Measurements from ENCODE around the gene DNASE1L1.

The DNASE1L1 gene

DNA sequence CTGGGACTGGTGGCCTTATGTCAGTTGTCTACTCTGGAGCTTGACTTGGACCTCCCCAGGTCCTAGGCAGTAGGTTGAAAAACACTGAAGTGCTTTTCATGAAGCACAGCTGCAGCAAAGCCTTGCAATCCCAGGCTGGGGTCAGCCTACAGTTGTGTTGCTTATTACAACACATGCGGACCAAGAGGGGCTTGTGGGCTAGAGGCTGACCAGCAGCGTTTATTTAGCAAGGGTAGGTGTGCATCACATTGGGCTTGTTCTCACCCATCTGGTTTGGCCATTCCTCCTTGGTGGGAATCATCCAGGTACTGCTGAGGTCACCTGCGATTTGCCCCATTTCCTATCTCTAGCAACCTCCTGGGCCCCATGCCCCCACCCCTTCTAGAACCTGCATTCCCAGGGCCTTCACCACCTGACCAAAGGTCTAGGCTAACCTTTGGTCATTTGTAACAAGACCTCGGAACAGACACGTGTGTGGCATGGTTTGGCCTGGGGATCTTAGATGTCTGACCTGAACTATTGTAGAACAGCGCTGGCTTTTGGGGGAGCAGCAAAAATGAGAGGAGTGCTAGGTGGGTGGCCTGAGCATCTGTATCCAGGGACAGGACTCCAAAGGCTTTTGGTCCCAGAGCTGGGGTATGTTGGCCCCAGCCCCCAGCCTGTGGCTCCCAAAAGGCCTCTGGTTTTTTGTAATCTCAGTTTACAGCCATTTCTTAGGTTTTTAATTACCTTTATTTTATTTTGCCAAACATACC lies 7.8 kb downstream of the DNASE1L1 start:
- no peak for TF ChIP-seq EGR1 (IDR thresholded peaks at IDR 0.05)
- TF ChIP-seq TEAD4 (IDR thresholded peaks at IDR 0.05) = 0 out of 2 replicates have a peak, but pooled peaks have one; percentile 4
- no peak for TF ChIP-seq TAF1 (IDR thresholded peaks at IDR 0.05; ENCODE audit: low read depth)
- TF ChIP-seq, protein P1, sequence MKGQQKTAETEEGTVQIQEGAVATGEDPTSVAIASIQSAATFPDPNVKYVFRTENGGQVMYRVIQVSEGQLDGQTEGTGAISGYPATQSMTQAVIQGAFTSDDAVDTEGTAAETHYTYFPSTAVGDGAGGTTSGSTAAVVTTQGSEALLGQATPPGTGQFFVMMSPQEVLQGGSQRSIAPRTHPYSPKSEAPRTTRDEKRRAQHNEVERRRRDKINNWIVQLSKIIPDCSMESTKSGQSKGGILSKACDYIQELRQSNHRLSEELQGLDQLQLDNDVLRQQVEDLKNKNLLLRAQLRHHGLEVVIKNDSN (IDR thresholded peaks at IDR 0.05) = no peak
- no peak for TF ChIP-seq RAD21 (IDR thresholded peaks at IDR 0.05; ENCODE audit: low read depth)
- TF ChIP-seq EP300 (IDR thresholded peaks at IDR 0.05; ENCODE audit: borderline replicate concordance) = no peak
- TF ChIP-seq FOXM1 (IDR thresholded peaks at IDR 0.05; ENCODE audit: borderline replicate concordance, low read depth) = no peak
- TF ChIP-seq, protein P2, sequence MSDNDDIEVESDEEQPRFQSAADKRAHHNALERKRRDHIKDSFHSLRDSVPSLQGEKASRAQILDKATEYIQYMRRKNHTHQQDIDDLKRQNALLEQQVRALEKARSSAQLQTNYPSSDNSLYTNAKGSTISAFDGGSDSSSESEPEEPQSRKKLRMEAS (IDR thresholded peaks at IDR 0.05) = no peak

DNA sequence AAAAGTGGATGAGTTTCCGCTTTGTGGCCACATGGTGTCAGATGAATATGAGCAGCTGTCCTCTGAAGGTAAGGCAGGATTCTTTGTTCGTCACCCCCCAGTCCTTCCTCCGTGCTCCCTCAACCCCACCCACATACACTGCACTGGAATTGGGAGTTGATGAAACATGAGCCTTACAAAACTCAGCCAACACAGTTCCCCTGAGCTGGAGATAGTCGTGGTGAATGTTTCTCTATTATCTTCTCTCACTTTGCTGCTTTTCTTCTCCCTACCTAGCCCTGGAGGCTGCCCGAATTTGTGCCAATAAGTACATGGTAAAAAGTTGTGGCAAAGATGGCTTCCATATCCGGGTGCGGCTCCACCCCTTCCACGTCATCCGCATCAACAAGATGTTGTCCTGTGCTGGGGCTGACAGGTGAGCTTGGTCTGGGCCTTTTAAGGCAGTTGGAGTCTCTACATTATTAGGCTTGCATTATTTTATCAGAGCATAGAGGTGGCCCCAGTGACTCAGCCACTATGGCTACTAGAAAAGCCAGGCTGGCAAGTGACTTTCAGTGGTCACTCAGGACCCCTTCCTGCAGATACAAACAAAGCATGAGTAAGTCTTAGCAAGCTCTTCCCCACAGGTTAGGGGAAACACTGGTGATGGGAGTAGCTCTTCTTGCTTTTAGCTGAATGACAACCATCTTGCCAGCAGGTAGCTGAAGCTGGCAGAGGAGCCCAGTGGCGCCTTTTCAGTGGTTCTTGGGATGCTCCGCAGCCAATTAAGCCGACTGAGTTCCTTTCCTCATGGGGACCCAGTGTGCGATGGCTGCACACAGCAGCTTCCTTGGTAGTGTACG lies 9.3 kb downstream of the DNASE1L1 start:
- no peak for TF ChIP-seq CREB1 (IDR thresholded peaks at IDR 0.05; ENCODE audit: low read depth)
- no peak for TF ChIP-seq CEBPB (IDR thresholded peaks at IDR 0.05)
- no peak for TF ChIP-seq EGR1 (IDR thresholded peaks at IDR 0.05)
- TF ChIP-seq FOXM1 (IDR thresholded peaks at IDR 0.05; ENCODE audit: borderline replicate concordance, low read depth) = no peak
- no peak for TF ChIP-seq TEAD4 (IDR thresholded peaks at IDR 0.05)
- TF ChIP-seq, protein P3, sequence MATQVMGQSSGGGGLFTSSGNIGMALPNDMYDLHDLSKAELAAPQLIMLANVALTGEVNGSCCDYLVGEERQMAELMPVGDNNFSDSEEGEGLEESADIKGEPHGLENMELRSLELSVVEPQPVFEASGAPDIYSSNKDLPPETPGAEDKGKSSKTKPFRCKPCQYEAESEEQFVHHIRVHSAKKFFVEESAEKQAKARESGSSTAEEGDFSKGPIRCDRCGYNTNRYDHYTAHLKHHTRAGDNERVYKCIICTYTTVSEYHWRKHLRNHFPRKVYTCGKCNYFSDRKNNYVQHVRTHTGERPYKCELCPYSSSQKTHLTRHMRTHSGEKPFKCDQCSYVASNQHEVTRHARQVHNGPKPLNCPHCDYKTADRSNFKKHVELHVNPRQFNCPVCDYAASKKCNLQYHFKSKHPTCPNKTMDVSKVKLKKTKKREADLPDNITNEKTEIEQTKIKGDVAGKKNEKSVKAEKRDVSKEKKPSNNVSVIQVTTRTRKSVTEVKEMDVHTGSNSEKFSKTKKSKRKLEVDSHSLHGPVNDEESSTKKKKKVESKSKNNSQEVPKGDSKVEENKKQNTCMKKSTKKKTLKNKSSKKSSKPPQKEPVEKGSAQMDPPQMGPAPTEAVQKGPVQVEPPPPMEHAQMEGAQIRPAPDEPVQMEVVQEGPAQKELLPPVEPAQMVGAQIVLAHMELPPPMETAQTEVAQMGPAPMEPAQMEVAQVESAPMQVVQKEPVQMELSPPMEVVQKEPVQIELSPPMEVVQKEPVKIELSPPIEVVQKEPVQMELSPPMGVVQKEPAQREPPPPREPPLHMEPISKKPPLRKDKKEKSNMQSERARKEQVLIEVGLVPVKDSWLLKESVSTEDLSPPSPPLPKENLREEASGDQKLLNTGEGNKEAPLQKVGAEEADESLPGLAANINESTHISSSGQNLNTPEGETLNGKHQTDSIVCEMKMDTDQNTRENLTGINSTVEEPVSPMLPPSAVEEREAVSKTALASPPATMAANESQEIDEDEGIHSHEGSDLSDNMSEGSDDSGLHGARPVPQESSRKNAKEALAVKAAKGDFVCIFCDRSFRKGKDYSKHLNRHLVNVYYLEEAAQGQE (IDR thresholded peaks at IDR 0.05; ENCODE audit: low read depth) = no peak
- no peak for TF ChIP-seq TAF1 (IDR thresholded peaks at IDR 0.05; ENCODE audit: low read depth)
- no peak for TF ChIP-seq TCF12 (IDR thresholded peaks at IDR 0.05; ENCODE audit: low read depth)
- TF ChIP-seq YY1 (IDR thresholded peaks at IDR 0.05; ENCODE audit: low read depth) = no peak
- TF ChIP-seq, protein P2 (IDR thresholded peaks at IDR 0.05) = no peak
- no peak for TF ChIP-seq ZBTB7A (IDR thresholded peaks at IDR 0.05; ENCODE audit: low read depth)
- TF ChIP-seq, protein P1 (IDR thresholded peaks at IDR 0.05) = no peak
- no peak for TF ChIP-seq RAD21 (IDR thresholded peaks at IDR 0.05; ENCODE audit: low read depth)
- TF ChIP-seq NFIC (IDR thresholded peaks at IDR 0.05) = no peak
- no peak for TF ChIP-seq EP300 (IDR thresholded peaks at IDR 0.05; ENCODE audit: borderline replicate concordance)

DNA sequence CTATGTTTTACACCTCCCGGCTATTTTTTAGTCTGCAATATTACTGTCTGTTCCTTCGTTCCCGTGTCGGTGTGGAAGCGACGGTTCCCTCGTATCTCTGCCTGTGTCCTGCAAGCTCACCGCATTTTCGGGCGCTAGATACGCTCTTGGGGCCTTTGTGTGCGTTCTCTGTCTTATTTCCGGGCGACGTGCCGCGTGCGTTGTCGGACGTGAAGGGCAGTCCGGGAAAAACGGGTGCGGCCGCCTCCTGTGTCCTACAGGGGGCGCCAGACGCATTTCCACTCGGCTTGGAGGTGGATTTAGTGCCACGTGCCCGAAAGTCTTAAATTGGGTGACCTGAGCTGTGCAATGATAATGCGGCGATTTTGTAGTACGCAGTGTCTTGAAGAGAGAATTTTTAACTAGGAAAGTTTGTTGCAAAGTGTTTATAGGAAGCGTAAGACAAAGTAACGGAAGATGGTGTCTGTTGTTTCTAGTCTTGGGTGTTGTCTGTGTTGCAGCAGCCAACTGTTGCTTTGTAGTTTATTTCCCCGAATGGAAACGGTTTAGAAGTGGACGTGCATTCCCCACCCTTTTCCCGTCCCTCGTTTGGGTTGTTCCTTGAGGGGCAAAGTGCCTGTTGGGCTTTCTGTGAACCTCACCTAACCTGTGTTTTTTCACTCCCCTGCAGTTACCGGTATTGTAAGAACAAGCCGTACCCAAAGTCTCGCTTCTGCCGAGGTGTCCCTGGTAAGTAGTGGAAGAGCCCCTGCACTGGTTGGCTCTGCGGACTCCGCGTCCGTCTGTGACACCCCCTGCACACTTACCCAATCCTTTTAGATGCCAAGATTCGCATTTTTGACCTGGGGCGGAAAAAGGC lies 10.2 kb downstream of the DNASE1L1 start:
- TF ChIP-seq, protein P3 (IDR thresholded peaks at IDR 0.05; ENCODE audit: low read depth) = no peak
- no peak for TF ChIP-seq TCF12 (IDR thresholded peaks at IDR 0.05; ENCODE audit: low read depth)
- TF ChIP-seq YY1 (IDR thresholded peaks at IDR 0.05; ENCODE audit: low read depth) = no peak
- TF ChIP-seq CEBPB (IDR thresholded peaks at IDR 0.05) = no peak
- no peak for TF ChIP-seq TAF1 (IDR thresholded peaks at IDR 0.05; ENCODE audit: low read depth)
- TF ChIP-seq, protein P2 (IDR thresholded peaks at IDR 0.05) = peak; percentile 82
- peak; percentile 15; the same call in 1 of the 2 replicates for TF ChIP-seq RAD21 (IDR thresholded peaks at IDR 0.05; ENCODE audit: low read depth)
- no peak for TF ChIP-seq EGR1 (IDR thresholded peaks at IDR 0.05)

DNA sequence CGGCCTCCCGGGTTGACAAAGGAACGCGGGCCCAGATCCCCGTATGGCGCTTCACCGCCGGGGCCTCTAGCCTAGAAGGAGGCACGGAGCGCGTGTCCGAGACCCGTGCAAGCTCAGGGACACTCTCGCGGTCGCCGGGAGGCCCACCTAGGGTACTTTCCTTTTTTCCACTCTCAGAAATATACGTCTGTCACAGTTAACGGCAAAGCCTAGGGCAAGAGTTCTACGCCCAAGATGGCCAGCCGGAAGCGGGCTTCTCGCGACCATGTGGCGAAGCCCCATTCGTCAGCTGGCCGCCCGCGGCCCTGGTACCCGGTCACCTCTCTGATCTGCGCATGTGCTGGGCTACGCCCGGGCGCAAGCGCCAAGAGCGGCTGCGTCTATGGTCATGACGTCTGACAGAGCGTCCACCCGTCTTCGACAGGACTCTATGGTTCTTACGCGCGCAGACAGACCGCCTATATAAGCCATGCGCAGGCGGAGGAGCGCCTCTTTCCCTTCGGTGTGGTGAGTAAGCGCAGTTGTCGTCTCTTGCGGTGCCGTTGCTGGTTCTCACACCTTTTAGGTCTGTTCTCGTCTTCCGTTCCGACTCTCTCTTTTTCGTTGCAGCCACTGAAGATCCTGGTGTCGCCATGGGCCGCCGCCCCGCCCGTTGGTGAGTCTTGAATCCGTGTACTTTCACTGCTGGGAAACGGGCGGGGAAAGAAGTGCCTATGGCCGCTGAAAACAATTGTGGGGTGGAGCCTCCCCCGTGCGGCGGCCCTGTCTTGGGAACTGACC lies 11.0 kb downstream of the DNASE1L1 start, which contains the start of gene RPL10:
Gene RPL10 (plus strand): TSS at position 490 of the 780 bp plus-strand sequence. CDS start 143 bp downstream, at position 633.
- TF ChIP-seq TAF1 (IDR thresholded peaks at IDR 0.05; ENCODE audit: low read depth) = peak; percentile 96
- TF ChIP-seq, protein P1 (IDR thresholded peaks at IDR 0.05) = no peak; the same call in 1 of the 2 replicates
- no peak for TF ChIP-seq NFIC (IDR thresholded peaks at IDR 0.05)
- TF ChIP-seq FOXM1 (IDR thresholded peaks at IDR 0.05; ENCODE audit: borderline replicate concordance, low read depth) = no peak
- TF ChIP-seq, protein P2 (IDR thresholded peaks at IDR 0.05) = peak; percentile 79
- no peak for TF ChIP-seq CEBPB (IDR thresholded peaks at IDR 0.05)
- peak; percentile 72 for TF ChIP-seq YY1 (IDR thresholded peaks at IDR 0.05; ENCODE audit: low read depth)
- no peak for TF ChIP-seq ZBTB7A (IDR thresholded peaks at IDR 0.05; ENCODE audit: low read depth)
- TF ChIP-seq EP300 (IDR thresholded peaks at IDR 0.05; ENCODE audit: borderline replicate concordance) = no peak
- TF ChIP-seq RAD21 (IDR thresholded peaks at IDR 0.05; ENCODE audit: low read depth) = no peak
- no peak for TF ChIP-seq EGR1 (IDR thresholded peaks at IDR 0.05)
- no peak for TF ChIP-seq TEAD4 (IDR thresholded peaks at IDR 0.05)
- TF ChIP-seq, protein P3 (IDR thresholded peaks at IDR 0.05; ENCODE audit: low read depth) = no peak
- TF ChIP-seq CREB1 (IDR thresholded peaks at IDR 0.05; ENCODE audit: low read depth) = peak; percentile 66

Data from Ishikawa (cell line).